Glomerular endothelial cell (primary cell): Measurements from ENCODE around the gene HSP90B1. TPM values are rescaled to one million over a fixed set of nuclear protein-coding genes. Genes with fewer than 3 reads are reported as not detected.

Source experiments
- DNase-seq: peaks from one replicate; pipeline ENCODE4 v3.0.0-alpha.2; 2011; ENCODE audit warnings: low read depth, low spot score; ENCODE audit errors: extremely low read depth
- total RNA-seq: library from RNA; depleted of rRNA; stranded (reverse); fragments of >200 nt; gene quantifications from 2 replicates; pipeline ENCODE4 v1.2.3, GENCODE V29; 2015

HSP90B1 gene
- total RNA-seq, 1 donor from 2014 or later: 717 TPM

DNA sequence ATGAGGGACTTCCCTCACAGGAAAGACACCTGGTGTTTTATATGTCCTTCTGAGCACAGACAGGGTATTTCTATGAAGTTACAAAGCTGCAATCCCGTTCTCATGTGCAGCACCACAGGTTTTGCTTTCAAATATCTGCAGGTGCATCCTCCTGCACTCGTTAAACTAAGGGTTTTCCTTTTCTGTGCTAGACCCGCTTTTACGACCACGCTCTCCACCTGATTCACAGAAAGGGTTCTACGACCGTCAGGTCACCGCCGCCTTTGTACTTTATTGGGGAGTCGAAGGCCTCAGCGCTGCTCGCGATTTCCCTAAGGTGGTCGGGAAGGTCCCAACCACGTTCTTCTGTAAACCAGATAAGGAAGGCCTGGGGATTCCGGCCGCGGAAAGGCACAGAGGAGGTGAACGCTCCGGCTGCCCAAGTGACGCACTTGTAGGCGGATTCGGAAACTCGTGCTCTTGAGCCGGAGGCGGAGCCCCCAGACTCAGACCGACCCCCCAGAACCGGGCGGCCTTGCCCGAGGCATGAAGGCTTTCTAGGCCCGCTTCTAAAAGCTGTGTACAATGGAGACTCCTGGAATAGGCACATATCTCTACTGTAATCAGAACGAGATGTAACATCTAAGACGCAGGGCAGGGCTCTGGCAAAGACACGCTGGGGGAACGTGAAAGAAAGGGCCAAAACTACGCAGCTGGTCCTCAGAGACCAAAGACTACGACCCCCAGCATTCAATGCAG lies 995 bp upstream of the HSP90B1 start:
- peak; percentile 81 for DNase-seq

DNA sequence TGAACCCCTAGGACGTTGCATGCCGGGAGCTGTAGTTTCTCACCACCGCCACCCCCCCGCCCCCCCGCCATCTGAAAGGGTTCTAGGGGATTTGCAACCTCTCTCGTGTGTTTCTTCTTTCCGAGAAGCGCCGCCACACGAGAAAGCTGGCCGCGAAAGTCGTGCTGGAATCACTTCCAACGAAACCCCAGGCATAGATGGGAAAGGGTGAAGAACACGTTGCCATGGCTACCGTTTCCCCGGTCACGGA lies 501 bp upstream of the HSP90B1 start:
- no peak for DNase-seq

DNA sequence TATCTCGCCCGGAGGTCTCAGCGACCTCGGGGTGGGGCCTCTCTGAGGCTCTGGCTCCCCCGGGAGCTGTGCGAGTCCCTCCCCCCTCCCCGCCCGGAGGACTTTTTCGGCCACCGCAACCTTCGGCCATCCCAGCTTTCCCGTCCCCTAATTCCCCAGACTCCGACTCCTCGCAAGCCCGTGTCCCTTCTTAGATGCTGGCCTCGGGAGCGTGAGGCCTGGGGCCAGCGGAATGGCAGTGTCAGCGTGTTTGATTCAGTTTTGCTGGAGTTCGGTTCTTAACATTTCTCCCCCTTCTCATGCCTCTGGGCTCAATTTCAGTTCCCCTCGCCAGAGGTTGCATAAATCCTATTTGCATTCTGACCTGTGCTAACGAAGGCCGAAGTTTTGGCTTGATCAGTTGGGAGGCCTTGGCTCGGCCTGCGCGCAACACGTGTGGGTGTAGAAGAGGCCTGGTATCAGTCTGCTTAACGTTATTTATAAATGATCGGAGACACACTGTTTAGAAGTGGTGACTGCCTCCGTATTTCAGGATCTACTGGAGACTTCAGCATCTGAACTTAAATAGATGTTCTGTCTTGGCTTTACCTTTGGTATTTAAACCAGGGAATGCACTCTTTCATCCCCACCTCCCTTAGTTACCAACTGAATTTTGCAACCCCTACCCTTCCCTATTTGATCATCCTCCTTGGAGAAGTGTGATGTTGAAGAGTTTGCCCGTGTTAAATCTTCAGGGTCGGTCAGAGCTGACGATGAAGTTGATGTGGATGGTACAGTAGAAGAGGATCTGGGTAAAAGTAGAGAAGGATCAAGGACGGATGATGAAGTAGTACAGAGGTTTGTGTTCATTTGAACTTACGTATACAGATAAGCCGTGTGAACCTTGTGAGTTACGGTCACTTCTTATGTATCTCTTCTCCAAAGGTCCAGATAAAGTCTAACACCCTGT lies 851 bp downstream of the HSP90B1 start:
- no peak for DNase-seq

DNA sequence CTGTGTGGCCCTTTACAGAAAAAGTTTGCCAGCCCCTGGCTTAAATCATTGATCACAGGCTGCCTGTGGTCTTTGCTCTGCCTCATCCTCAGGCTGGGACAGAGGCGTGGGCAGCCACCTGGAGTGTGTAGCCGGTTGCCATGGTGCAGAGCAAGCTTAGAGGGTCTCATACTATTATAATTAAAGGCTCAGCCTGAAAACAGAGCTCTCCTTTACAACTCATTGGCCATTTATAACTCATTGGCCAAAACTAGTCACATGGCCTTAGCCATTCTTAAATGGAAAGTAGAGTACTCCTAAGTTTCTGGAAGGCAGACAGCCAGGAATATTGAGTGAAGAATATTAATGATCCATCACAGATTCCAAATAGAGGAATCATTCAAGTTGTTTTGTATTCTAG lies 3.0 kb downstream of the HSP90B1 start:
- DNase-seq: no peak

DNA sequence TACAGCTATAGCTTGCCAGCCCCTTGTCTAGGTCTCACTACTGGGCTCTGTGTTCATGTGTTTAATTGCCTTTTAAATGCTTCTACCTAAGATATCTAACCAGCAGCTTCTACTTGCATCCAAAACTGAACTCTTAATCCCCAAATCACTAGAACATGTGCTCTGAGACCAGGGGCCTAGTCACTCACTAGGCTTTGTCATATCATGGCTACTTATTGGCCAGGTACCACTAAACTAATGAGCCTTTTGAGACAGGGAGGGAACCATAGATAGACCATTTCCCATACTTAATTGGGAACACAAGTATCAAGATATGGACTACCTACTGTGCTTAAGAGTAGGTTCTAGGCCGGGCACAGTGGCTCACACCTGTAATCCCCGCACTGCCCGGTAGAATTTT lies 6.5 kb downstream of the HSP90B1 start:
- DNase-seq: no peak

DNA sequence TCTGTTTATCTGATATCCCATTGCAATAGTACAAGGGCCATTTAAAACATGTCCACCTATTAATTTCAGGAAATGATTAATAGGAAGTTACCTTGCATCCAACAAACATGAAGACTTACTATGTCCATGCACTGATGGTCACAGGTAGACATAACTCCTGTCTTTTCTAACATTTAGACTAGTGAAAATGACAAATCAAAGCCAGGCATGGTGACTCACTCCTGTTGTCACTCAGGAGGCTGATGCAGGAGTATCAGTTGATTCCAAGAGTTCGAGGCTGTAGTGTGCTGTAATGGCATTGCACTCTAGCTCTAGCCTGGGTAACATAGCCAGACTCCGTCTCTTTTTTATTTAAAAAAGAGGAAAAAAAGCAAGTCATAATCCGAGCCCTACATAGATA lies 14.8 kb downstream of the HSP90B1 start:
- no peak for DNase-seq

DNA sequence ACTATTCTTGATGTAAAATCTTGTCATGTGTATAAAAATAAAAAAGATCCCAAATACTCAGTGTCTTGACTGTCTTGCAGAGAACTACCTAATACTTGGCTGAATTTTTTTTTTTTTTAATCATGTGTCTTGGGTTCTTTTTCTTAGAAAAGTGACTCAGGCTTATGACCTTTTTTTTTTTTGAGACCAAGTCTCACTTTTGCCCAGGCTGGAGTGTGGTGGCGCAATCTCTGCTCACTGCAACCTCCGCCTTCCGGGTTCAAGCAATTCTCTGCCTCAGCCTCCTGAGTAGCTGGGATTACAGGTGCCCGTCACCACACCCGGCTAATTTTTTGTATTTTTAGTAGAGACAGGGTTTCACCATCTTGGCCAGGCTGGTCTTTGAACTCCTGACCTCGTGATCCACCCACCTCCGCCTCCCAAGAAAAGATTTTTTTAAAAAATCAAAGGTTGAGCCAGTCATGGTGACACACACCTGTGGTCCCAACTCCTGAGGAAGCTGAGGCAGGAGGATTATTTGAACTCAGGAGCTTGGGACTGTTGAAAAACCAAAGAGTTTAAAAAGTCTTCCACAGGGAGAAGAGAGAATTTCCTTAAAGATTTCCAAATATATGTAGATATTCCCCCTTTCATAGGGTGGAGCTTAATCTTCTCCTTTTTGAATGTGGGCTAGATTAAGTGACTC lies 17.8 kb downstream of the HSP90B1 start:
- no peak for DNase-seq

DNA sequence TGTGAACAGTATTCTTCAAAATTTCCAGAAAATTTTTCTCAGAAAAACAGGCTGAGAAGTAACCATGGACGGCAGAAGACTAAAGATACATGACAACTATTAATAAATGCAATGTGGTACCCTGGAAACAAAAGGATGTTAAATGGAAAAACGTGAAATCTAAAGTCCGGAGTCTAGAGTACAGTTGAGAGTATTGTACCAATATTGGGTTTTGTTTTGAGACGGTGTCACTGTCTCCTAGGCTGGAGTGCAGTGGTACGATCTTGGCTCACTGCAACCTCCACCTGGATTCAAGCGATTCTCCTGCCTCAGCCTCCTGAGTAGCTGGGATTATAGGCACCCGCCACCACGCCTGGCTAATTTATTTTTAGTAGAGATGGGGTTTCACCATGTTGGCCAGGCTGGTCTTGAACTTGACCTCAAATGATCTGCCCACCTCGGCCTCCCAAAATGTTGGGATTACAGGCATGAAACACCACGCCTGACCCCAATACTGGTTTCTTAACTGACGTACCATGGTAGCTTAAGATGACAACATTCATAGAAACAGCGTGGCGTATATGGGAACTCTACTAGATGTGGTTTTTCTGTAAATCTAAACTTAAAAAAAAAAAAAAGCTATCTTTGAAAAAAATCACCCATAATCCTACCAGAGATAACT lies 18.7 kb downstream of the HSP90B1 start:
- DNase-seq: no peak

DNA sequence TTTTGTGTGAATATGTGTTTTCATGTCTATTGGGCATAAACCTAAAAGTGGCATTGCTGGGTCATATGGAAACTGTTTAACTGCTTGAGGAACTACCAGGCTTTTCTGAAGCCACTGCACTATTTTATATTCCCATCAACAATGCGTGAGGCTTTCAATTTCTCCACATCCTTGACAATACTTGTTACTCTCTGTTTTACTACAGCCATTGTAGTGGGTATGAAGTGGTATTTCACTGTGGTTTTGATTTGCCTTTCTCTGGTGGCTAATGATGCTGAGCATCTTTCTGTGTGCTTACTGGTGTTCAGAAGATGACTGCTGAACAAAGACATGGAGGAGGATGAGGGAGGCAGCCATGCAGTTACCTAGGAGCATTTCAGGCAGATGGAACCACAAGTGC lies 22.3 kb downstream of the HSP90B1 start:
- no peak for DNase-seq

DNA sequence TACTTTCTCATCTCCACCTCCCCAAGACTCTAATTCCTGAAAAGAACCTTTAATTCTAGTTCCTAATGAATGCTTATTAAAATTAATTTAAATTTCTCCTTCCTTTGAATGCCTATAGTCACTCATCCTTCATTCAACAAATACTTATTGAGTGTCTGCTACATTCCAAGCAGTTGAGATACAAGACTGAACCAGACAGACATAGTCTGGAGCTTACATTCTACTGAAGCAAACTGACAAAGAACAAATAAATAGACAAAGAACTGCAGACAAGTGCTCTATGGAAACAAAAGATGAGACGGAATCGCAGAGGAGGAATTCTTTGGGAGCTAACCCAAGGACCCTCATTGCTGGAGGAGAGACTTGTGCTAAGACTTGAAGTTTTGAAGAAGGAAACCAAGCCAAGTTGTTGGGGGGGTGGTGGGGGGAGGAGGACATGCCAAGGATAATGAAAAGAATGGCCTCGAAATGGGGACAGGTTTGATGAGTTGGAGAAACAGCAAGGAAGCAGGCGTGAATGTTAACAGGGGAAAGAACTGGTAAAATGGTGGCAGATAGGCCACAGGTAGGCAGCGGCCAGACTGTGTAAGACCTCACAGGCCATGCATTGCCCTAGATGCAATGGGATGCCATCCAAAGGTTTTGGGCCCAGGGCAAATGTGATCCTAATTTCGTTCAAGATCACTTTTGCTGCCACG lies 25.8 kb downstream of the HSP90B1 start:
- no peak for DNase-seq

DNA sequence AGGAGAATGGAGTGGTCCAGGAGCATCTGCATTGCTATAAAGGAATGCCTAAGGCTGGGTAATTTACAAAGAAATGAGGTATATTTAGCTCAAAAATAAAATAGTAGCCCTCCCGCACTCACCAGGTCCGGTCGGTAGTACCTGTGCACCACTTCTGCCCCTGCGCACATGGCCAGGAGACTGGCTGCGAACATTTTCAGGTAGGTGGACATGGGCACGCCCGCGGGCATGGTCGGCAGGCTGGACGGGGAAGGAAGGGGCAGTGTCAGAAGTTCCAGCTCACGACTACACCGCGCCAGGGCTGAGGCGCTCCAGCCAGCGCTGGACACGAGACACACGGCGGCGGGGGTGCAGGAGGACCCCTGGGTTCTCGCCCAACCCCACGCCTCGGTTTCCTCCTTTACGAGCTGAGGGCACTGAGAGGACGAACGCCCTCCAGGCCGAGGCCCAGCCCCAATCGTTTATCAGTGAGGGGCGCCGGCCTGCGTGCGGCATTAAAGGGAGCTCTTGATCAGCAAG lies 26.4 kb downstream of the HSP90B1 start:
- no peak for DNase-seq

DNA sequence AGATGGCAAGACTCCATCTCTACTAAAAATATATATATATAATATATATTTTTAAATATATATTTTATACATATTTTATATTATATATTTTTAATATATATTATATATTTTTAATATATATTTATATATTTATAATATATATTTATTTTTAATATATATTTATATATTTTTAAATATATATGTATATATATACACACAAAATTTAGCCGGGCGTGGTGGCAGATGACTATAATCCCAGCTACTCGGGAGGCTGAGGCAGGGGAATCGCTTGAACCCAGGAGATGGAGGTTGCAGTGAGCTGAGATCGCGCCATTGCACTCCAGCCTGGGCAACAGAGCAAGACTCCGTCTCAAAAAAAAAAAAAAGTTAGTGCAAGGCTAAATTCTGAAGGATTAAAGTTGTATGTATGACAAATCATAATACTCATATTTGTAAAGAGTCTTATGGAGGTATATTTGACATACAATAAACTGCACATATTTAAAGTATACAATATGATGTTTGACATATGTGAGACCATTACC lies 27.7 kb downstream of the HSP90B1 start:
- DNase-seq: no peak

DNA sequence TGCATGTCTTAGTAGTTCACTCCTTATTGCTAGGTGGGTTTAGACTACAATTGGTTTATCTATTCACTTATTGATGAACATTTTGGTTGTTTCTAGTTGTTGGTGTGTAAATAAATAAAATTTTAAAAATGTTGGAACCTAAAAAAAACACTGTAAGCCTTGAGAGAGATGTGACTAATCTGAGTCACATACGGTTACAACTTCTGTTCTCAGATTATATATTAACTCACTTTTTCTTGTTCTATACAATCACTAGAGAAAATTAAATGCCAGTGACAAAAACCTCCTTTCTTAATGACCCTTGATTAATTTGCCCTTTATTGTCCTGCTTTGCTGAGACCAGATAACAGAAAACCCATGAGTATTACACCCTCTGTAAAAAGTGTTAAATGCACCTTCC lies 28.4 kb downstream of the HSP90B1 start:
- no peak for DNase-seq

DNA sequence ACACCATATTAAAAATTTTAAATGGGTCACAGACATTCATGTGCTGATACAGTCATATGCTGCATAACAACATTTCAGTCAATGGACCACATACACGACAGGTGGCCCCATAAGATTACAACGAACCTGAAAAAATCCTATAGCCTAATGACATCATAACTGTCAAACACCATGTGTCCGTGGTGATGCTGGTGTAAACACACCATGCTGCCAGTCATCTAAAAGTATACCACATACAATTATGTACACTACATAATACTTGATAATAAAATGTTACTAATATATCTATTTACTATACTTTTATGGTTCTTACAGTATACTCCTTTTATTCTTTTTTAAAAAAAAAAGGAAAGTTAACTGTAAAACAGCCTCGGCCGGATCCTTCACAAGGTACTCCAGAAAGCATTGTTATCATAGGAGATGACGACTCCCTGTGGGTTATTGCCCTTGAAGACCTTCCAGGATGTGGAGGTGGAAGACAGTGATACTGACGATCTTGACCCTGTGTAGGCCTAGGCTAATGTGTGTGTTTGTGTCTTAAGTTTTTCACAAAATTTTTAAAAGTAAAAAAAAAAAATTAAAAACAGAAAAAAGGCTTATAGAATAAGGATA lies 30.5 kb downstream of the HSP90B1 start:
- DNase-seq: no peak

DNA sequence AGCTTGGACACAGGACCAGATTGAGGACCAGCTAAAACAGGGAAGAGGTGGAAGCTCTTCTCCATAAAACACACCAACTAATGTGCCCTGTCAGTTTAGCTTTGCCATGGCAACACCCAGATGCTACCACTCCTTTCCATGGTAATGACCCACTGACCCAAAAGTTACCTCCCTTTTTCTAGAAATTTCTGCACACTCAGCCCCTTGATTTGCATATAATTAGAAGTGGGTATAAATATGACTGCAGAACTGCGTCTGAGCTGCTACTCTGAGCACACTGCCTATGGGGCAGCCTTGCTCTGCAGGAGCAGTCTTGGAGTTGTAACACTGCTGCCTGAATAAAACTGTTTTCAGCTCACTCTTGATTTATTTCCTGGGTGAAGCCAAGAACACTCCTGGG lies 32.3 kb downstream of the HSP90B1 start:
- no peak for DNase-seq

DNA sequence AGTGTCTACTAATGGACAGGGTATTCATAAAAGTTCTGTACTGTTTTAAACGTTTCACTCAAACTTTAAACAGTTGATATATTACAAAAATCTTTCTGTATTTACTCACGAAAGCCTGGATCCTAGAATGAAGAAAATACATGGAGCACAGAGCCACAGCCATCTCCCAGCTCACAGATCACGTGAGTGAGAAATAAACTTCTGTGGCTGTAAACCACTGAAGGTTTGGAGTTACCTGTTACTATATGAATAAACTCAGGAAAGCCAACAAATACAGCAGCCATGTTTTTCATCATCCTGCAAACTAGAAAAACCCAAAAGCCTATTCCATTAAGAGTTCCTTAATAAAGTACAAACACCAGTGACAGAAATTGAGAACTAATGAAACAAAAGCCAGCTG lies 34.6 kb downstream of the HSP90B1 start:
- DNase-seq: no peak

DNA sequence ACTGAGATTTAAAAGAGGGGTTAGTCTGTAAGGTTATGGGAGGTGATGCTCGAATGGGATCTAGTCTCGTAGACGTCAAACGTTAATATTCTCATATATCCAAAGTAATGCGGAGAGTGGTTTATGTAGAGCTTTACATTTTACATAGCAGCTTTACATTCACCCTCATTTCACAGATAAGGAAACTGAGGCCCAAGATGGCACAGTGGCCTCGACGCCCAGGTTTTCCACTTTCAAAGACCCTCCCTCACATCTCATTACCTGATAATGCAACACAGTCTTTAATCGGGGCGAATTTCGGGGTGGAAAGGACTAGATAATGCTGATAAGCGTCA lies 35.0 kb downstream of the HSP90B1 start:
- no peak for DNase-seq

DNA sequence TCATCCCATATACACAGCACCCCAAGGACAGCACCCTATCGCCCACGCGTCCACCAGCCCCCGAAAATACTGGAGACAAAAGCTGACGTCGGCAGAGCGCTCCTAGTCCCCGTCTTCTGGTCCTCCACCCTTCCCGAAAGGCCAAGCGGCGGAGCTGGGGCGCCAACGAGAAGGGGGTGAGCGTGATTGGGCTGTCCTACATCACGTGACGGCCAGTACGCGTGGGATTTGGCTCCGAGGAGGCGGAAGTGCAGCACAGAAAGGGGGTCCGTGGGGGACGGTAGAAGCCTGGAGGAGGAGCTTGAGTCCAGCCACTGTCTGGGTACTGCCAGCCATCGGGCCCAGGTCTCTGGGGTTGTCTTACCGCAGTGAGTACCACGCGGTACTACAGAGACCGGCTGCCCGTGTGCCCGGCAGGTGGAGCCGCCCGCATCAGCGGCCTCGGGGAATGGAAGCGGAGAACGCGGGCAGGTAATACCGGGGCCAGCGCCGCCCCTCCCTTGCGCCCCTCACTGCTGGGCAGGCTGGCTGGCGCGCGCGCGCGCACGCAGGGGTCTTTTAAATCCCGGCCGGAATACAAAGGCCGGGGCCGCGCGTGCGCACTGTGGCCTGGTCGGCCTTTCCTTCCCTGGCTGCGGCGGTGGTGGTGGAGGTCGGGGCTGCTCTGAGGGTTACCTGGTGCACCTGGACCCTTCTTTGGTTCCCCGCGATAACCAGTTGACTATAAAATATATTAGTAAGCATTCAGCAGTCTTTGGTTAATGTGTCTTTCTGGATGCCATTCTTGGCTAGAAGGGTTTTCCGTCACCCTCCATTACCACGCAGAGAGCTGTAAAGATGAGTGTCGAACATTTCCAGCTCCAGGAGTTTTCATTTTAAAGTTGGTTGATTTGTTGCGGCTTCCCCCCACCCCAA lies 35.6 kb downstream of the HSP90B1 start, which contains the start of gene TDG:
TSS of gene TDG (plus strand) at position 283 of the 915 bp plus-strand sequence. CDS start at position 449, 166 bp downstream.
- DNase-seq: peak; percentile 88

DNA sequence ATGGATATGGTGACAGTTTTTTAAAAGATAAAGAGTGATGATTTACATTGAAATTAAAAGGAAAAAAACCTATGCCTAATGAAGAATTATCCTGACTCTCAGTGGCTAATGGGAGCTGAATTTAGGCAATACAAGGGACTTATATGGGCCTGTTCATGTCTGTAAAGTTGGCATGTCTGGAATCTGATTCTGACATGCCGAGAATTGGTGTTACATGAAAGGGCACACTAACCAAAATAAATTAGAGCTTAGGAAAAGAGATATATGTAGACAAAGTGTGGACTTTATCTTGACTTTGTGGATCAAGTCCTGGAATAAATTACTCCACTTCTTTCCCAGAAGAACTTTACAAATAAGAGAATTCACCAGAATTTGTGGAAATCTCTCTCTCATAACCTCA lies 36.5 kb downstream of the HSP90B1 start:
- DNase-seq: no peak
